B cell (primary cell): ENCODE results near the gene SIAH3. TPM values are rescaled to one million over a fixed set of nuclear protein-coding genes. Genes with fewer than 3 reads are reported as not detected.
A peak's percentile ranks its signal among the peaks of the same experiment; 100 is the strongest.

Source experiments
- ATAC-seq: fragments of 200-7000 bp; cut with Tn5 transposase; one replicate; pipeline ENCODE4 v1.10.0; 2021; ENCODE audit warnings: low read depth, mild to moderate bottlenecking, moderate number of reproducible peaks, moderate library complexity
- CTCF ChIA-PET: fragments of 350-600 bp; sonication (Branson Sonifier 250); formaldehyde crosslinking; loops from one replicate; lab custom pipeline; 2021; ENCODE audit warnings: antibody characterized with exemption, inconsistent platforms; lab: Charles Lee
- POLR2A ChIA-PET: fragments of 350-600 bp; sonication (Branson Sonifier 250); formaldehyde crosslinking; loops from one replicate; lab custom pipeline; 2021; ENCODE audit warnings: antibody characterized with exemption; lab: Charles Lee
- DNase-seq: peaks from one replicate; pipeline ENCODE4 v3.0.0; 2013
- H2AFZ ChIP-seq: 2 replicates; pipeline ENCODE4 v1.6.1; 2012; ENCODE audit warnings: mild to moderate bottlenecking, low read depth, low read length; ENCODE audit not compliant: insufficient read depth, poor library complexity, severe bottlenecking
- H3K27ac ChIP-seq, 2 donors: 1 replicate in 1 of 2; 2 replicates in 1 of 2; pipeline ENCODE4 v1.5.1; 2012 to 2013; ENCODE audit warnings: low read length in 2 of 2, mild to moderate bottlenecking in 2 of 2, moderate library complexity in 1 of 2
- H3K27me3 ChIP-seq, 4 experiments: fragments of 200-600 bp in 1 of 4; sonication (generic) in 1 of 4; replicated peaks in 1 of 4; 1 replicate in 2 of 4; 2 replicates in 2 of 4; pipeline versions ENCODE4 v1.6.1 to v1.7.0; 2013 to 2016; ENCODE audit warnings: low read length in 3 of 4, mild to moderate bottlenecking in 2 of 4, mixed read lengths in 1 of 4, moderate library complexity in 1 of 4; ENCODE audit not compliant: insufficient read depth in 4 of 4, control insufficient read depth in 3 of 4; ENCODE audit errors: control extremely low read depth in 1 of 4
- H3K36me3 ChIP-seq, 2 experiments: replicated peaks in 1 of 2; 1 replicate in 1 of 2; 2 replicates in 1 of 2; pipeline versions ENCODE4 v1.6.1 to v1.7.1; 2013; ENCODE audit warnings: low read length in 1 of 2; ENCODE audit not compliant: insufficient read depth in 2 of 2, control insufficient read depth in 1 of 2; ENCODE audit errors: control extremely low read depth in 1 of 2, extremely low read depth in 1 of 2
- H3K4me1 ChIP-seq, 2 donors: fragments of 200-600 bp in 1 of 2; sonication (generic) in 1 of 2; 1 replicate in 1 of 2; 2 replicates in 1 of 2; pipeline versions ENCODE4 v1.5.1 to v1.6.1; 2013 to 2017; ENCODE audit warnings: low read length in 2 of 2; ENCODE audit not compliant: control insufficient read depth in 2 of 2, insufficient read depth in 2 of 2
- H3K4me2 ChIP-seq: replicated peaks from 2 replicates; pipeline ENCODE3; 2012; ENCODE audit warnings: mild to moderate bottlenecking, low read depth, low read length; ENCODE audit not compliant: poor library complexity, severe bottlenecking
- H3K4me3 ChIP-seq, 5 experiments: fragments of 200-600 bp in 1 of 5; sonication (generic) in 1 of 5; 1 replicate in 3 of 5; 2 replicates in 2 of 5; pipeline versions ENCODE4 v1.5.1 to v1.7.0; 2011 to 2016; ENCODE audit warnings: low read length in 4 of 5, mild to moderate bottlenecking in 4 of 5, low read depth in 2 of 5, control low read depth in 1 of 5, moderate library complexity in 1 of 5; ENCODE audit not compliant: insufficient read depth in 1 of 5; ENCODE audit errors: control extremely low read depth in 1 of 5, extremely low read depth in 1 of 5
- H3K79me2 ChIP-seq: fragments of 200-600 bp; sonication (generic); one replicate; pipeline ENCODE4 v1.6.0; 2016; ENCODE audit warnings: low read length; ENCODE audit not compliant: control insufficient read depth, insufficient read depth
- H3K9ac ChIP-seq: fragments of 200-600 bp; sonication (generic); 2 replicates; pipeline ENCODE4 v1.6.1; 2017; ENCODE audit warnings: mild to moderate bottlenecking, low read length, moderate library complexity
- H3K9me3 ChIP-seq, 3 donors: one replicate each; pipeline versions ENCODE4 v1.6.1 to v1.7.1; 2013; ENCODE audit warnings: low read length in 2 of 3; ENCODE audit not compliant: control insufficient read depth in 2 of 3, insufficient read depth in 1 of 3; ENCODE audit errors: control extremely low read depth in 1 of 3
- H4K20me1 ChIP-seq: 2 replicates; pipeline ENCODE4 v1.6.0; 2012; ENCODE audit warnings: mild to moderate bottlenecking, low read length; ENCODE audit not compliant: insufficient read depth, control insufficient read depth, poor library complexity, severe bottlenecking
- H3K27ac Mint-ChIP-seq: one replicate; pipeline ENCODE4 v1.8.0; 2021; ENCODE audit warnings: mixed read lengths
- H3K27me3 Mint-ChIP-seq: one replicate; pipeline ENCODE4 v1.8.0; 2021; ENCODE audit warnings: mixed read lengths
- H3K4me1 Mint-ChIP-seq: one replicate; pipeline ENCODE4 v1.8.0; 2021; ENCODE audit warnings: mixed read lengths
- H3K4me3 Mint-ChIP-seq: one replicate; pipeline ENCODE4 v1.8.0; 2021; ENCODE audit warnings: mixed read lengths
- H3K9me3 Mint-ChIP-seq: one replicate; pipeline ENCODE4 v1.8.0; 2022; ENCODE audit warnings: mixed read lengths; ENCODE audit not compliant: insufficient read depth
- CTCF ChIP-seq: fragments of 200-600 bp; IDR thresholded peaks from one replicate; pipeline ENCODE4 v1.8.0; 2022; ENCODE audit warnings: antibody characterized with exemption, mild to moderate bottlenecking
- EZH2 ChIP-seq: IDR thresholded peaks from 2 replicates; pipeline ENCODE4 v1.6.1; 2012; ENCODE audit warnings: borderline replicate concordance, low read depth, mild to moderate bottlenecking, moderate library complexity, low read length; ENCODE audit not compliant: insufficient read depth, poor library complexity, severe bottlenecking
- WGBS: methylation state at CpG from one replicate; pipeline ENCODE4 v1.1.5; 2013; ENCODE audit warnings: missing lambda C conversion rate; ENCODE audit not compliant: insufficient coverage; 5-methylcytosine and 5-hydroxymethylcytosine counted together
- intact Hi-C: fragments of 100-400 bp; cut with micrococcal nuclease; formaldehyde crosslinking; loops from one replicate; pipeline ENCODE4 v1.10.0; 2022
- polyA plus RNA-seq: library from polyadenylated mRNA; depleted of rRNA; stranded (reverse); fragments of >200 nt; gene quantifications from 2 replicates; pipeline ENCODE4 v1.2.3, GENCODE V29; 2012
- total RNA-seq, 2 donors: library from RNA; stranded (reverse); fragments of 120-200 nt in 1 of 2; gene quantifications; 1 replicate in 1 of 2; 2 replicates in 1 of 2; pipeline versions ENCODE4 v1.2.3 to v1.2.4, GENCODE V29; 2013 to 2022

The SIAH3 gene
- total and polyA plus RNA-seq, 2 donors (not counting 1 experiment from before 2014, with no cell fraction given): not detected

- no peaks in the 10 kb centered on the region for H3K4me1 Mint-ChIP-seq
- no peaks in the 10 kb centered on the region for H3K9me3 ChIP-seq
- CTCF ChIA-PET: no interaction called here
- POLR2A ChIA-PET: no interaction called here
- no peak for ATAC-seq
- intact Hi-C loops: no loop called here
- H2AFZ ChIP-seq: peak overlapping the region; percentile 8
- H3K4me1 ChIP-seq: no peaks in the 10 kb centered on the region
- no peak for DNase-seq
- no peaks in the 10 kb centered on the region for H3K36me3 ChIP-seq
- H3K4me3 ChIP-seq: no peak overlapping the region
- no peaks in the 10 kb centered on the region for H3K9me3 Mint-ChIP-seq
- no peaks in the 10 kb centered on the region for H4K20me1 ChIP-seq
- no peak overlapping the region for H3K27ac ChIP-seq
- H3K9ac ChIP-seq: no peak overlapping the region
- H3K4me3 Mint-ChIP-seq: no peak overlapping the region
- TF ChIP-seq CTCF (no peak), EZH2 (no peak)
- peaks cover 10% of the 10 kb centered on the region for H3K27me3 Mint-ChIP-seq
- H3K27ac Mint-ChIP-seq: no peak overlapping the region
- H3K4me2 ChIP-seq: no peak overlapping the region
- WGBS: 73% methylated on average over 12 of the region's 14 CpGs
- H3K79me2 ChIP-seq: no peaks in the 10 kb centered on the region
- no peaks in the 10 kb centered on the region for H3K27me3 ChIP-seq
Observed at GRCh38 chr13:45781553-45782326, 69.8 kb downstream of the SIAH3 start.

GRCh38 chr13:45779901-45780300 lies 71.7 kb downstream of the SIAH3 start:
- Histone ChIP-seq H3K79me2 (no peaks in the 10 kb centered on the region), H3K9ac (no peak overlapping the region), H4K20me1 (no peaks in the 10 kb centered on the region), H3K27me3 (no peaks in the 10 kb centered on the region), H3K4me2 (no peak overlapping the region), H3K4me3 (no peak overlapping the region), H3K36me3 (no peaks in the 10 kb centered on the region), H2AFZ (no peak overlapping the region), H3K4me1 (no peaks in the 10 kb centered on the region), H3K27ac (no peak overlapping the region), H3K9me3 (no peaks in the 10 kb centered on the region)
- DNase-seq: no peak
- H3K4me1 Mint-ChIP-seq: no peaks in the 10 kb centered on the region
- no peak overlapping the region for H3K4me3 Mint-ChIP-seq
- no peak for TF ChIP-seq CTCF
- TF ChIP-seq EZH2: no peak
- POLR2A ChIA-PET: no interaction called here
- H3K9me3 Mint-ChIP-seq: no peaks in the 10 kb centered on the region
- peaks cover 14% of the 10 kb centered on the region for H3K27me3 Mint-ChIP-seq
- H3K27ac Mint-ChIP-seq: no peak overlapping the region
- ATAC-seq: no peak
- CTCF ChIA-PET: no interaction called here
- intact Hi-C loops: no loop called here
- WGBS: 98% methylated on average over 3 of the region's 5 CpGs
